GM23338 (cell line): ENCODE measurements around the gene BMPR1B. TPM values are rescaled to one million over a fixed set of nuclear protein-coding genes. Genes with fewer than 3 reads are reported as not detected.

ENCODE experiments used
- ATAC-seq: fragments of 200-7000 bp; cut with Tn5 transposase; 3 replicates; pipeline ENCODE4 v1.9.1; 2020
- DNase-seq: peaks from one replicate; pipeline ENCODE4 v3.0.0-alpha.2; 2015; ENCODE audit warnings: low spot score
- H2AFZ ChIP-seq: fragments of 200-600 bp; sonication (generic); 2 replicates; pipeline ENCODE4 v1.8.0; 2016; ENCODE audit warnings: antibody characterized with exemption, mild to moderate bottlenecking, moderate library complexity
- H3F3A ChIP-seq: fragments of 200-600 bp; sonication (generic); replicated peaks from 2 replicates; pipeline ENCODE4 v1.8.0; 2017; ENCODE audit warnings: antibody characterized with exemption, mixed run types, low read depth
- H3K27ac ChIP-seq: fragments of 200-600 bp; sonication (generic); 2 replicates; pipeline ENCODE4 v1.6.1; 2016; ENCODE audit warnings: low read depth
- H3K27me3 ChIP-seq: fragments of 200-600 bp; sonication (generic); 2 replicates; pipeline ENCODE4 v1.8.0; 2016; ENCODE audit warnings: mild to moderate bottlenecking, mixed run types, moderate library complexity; ENCODE audit not compliant: insufficient read depth
- H3K36me3 ChIP-seq: fragments of 200-600 bp; sonication (generic); 2 replicates; pipeline ENCODE4 v1.8.0; 2016; ENCODE audit warnings: mild to moderate bottlenecking; ENCODE audit not compliant: insufficient read depth
- H3K4me1 ChIP-seq: fragments of 200-600 bp; sonication (generic); 2 replicates; pipeline ENCODE4 v1.8.0; 2016; ENCODE audit warnings: mild to moderate bottlenecking, moderate library complexity; ENCODE audit not compliant: insufficient read depth
- H3K4me2 ChIP-seq: fragments of 200-600 bp; sonication (generic); 2 replicates; pipeline ENCODE4 v1.7.1; 2017; ENCODE audit warnings: mixed run types
- H3K4me3 ChIP-seq: fragments of 200-600 bp; sonication (generic); 2 replicates; pipeline ENCODE4 v1.6.1; 2016; ENCODE audit warnings: mixed run types
- H3K79me2 ChIP-seq: fragments of 200-600 bp; sonication (generic); replicated peaks from 2 replicates; pipeline ENCODE4 v1.8.0; 2017; ENCODE audit warnings: mild to moderate bottlenecking; ENCODE audit not compliant: insufficient read depth
- H3K9me2 ChIP-seq: fragments of 200-600 bp; sonication (generic); 2 replicates; pipeline ENCODE4 v1.8.0; 2017; ENCODE audit not compliant: insufficient read depth
- H4K20me1 ChIP-seq: fragments of 200-600 bp; sonication (generic); replicated peaks from 2 replicates; pipeline ENCODE4 v1.8.0; 2017; ENCODE audit warnings: mild to moderate bottlenecking; ENCODE audit not compliant: insufficient read depth
- H3K27ac Mint-ChIP-seq: 2 replicates; pipeline ENCODE4 v1.8.0; 2020; ENCODE audit warnings: inconsistent platforms, mild to moderate bottlenecking, moderate library complexity, mixed read lengths
- H3K27me3 Mint-ChIP-seq: 3 replicates; pipeline ENCODE4 v1.8.0; 2022; ENCODE audit warnings: low read depth, mild to moderate bottlenecking, moderate library complexity, mixed read lengths, inconsistent platforms; ENCODE audit not compliant: insufficient read depth, poor library complexity
- H3K36me3 Mint-ChIP-seq: 3 replicates; pipeline ENCODE4 v1.8.0; 2021; ENCODE audit warnings: low read depth, mild to moderate bottlenecking, inconsistent platforms, moderate library complexity, mixed read lengths
- H3K4me1 Mint-ChIP-seq: 3 replicates; pipeline ENCODE4 v1.8.0; 2020; ENCODE audit warnings: mild to moderate bottlenecking, inconsistent platforms, mixed read lengths
- H3K4me3 Mint-ChIP-seq: 3 replicates; pipeline ENCODE4 v1.8.0; 2021; ENCODE audit warnings: moderate library complexity, mild to moderate bottlenecking, inconsistent platforms, mixed read lengths
- H3K9me3 Mint-ChIP-seq: 3 replicates; pipeline ENCODE4 v1.8.0; 2020; ENCODE audit warnings: moderate library complexity, mild to moderate bottlenecking, inconsistent platforms, mixed read lengths
- EZH2phosphoT487 ChIP-seq: fragments of 200-600 bp; sonication (generic); IDR thresholded peaks from one replicate; pipeline ENCODE4 v1.8.1; 2018; ENCODE audit warnings: antibody characterized with exemption; ENCODE audit not compliant: unreplicated experiment
- POLR2AphosphoS5 ChIP-seq: IDR thresholded peaks from 2 replicates; pipeline ENCODE4 v1.6.1; 2016; ENCODE audit warnings: antibody characterized with exemption, low read depth
- REST ChIP-seq: IDR thresholded peaks from one replicate; pipeline ENCODE4 v1.6.1; 2018; ENCODE audit warnings: antibody characterized with exemption; ENCODE audit not compliant: unreplicated experiment
- STAT1 ChIP-seq: IDR thresholded peaks from one replicate; pipeline ENCODE4 v1.6.1; 2016; ENCODE audit warnings: antibody characterized with exemption; ENCODE audit not compliant: unreplicated experiment
- ZNF114 ChIP-seq: fragments of 250-450 bp; sonication (Bioruptor Pico); IDR thresholded peaks from 2 replicates; pipeline ENCODE4 v1.5.0; 2020; ENCODE audit warnings: mild to moderate bottlenecking, moderate library complexity
- polyA plus RNA-seq: library from polyadenylated mRNA; unstranded; fragments of >200 nt; fragmentation: Nextera tagmentation; extraction: Ambion mirVana; gene quantifications from 2 replicates; pipeline ENCODE4 v1.2.1, GENCODE V29; 2016
- total RNA-seq: library from RNA; depleted of rRNA; stranded (reverse); fragments of >200 nt; shearing (Covaris generic); gene quantifications from 2 replicates; pipeline ENCODE4 v1.2.3, GENCODE V29; 2014
- TF ChIP-seq, protein P1 (sequence below), 2 experiments: fragments of 200-600 bp in 1 of 2; sonication (generic) in 1 of 2; conservative IDR thresholded peaks; 2 replicates each; pipeline versions ENCODE4 v1.5.1 to v1.6.1; 2016 to 2017; ENCODE audit warnings: antibody characterized with exemption in 2 of 2, low read depth in 2 of 2, mild to moderate bottlenecking in 2 of 2, moderate library complexity in 1 of 2

BMPR1B gene
- total and polyA plus RNA-seq, 2 experiments from 2014 or later = 0.48 to 1.0 TPM

- no peak overlapping the region for H3K27ac Mint-ChIP-seq
These were observed 259.7 kb downstream of the BMPR1B start for GRCh38 chr4:95017305-95018064.

More at GRCh38 chr4:95017305-95018064, 259.7 kb downstream of the BMPR1B start:
- DNase-seq = no peak
- no peaks in the 10 kb centered on the region for H3K4me1 ChIP-seq
- no peaks in the 10 kb centered on the region for H4K20me1 ChIP-seq
- Mint-ChIP-seq H3K27me3 (peaks cover 2% of the 10 kb centered on the region), H3K4me1 (no peaks in the 10 kb centered on the region; the same call in 2 of the 3 replicates), H3K9me3 (no peaks in the 10 kb centered on the region), H3K36me3 (no peaks in the 10 kb centered on the region), H3K4me3 (no peak overlapping the region)
- TF ChIP-seq REST (no peak), EZH2phosphoT487 (no peak), ZNF114 (CRISPR knock-in tag) (no peak), STAT1 (no peak), POLR2AphosphoS5 (no peak)
- TF ChIP-seq, protein P1, sequence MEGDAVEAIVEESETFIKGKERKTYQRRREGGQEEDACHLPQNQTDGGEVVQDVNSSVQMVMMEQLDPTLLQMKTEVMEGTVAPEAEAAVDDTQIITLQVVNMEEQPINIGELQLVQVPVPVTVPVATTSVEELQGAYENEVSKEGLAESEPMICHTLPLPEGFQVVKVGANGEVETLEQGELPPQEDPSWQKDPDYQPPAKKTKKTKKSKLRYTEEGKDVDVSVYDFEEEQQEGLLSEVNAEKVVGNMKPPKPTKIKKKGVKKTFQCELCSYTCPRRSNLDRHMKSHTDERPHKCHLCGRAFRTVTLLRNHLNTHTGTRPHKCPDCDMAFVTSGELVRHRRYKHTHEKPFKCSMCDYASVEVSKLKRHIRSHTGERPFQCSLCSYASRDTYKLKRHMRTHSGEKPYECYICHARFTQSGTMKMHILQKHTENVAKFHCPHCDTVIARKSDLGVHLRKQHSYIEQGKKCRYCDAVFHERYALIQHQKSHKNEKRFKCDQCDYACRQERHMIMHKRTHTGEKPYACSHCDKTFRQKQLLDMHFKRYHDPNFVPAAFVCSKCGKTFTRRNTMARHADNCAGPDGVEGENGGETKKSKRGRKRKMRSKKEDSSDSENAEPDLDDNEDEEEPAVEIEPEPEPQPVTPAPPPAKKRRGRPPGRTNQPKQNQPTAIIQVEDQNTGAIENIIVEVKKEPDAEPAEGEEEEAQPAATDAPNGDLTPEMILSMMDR (conservative IDR thresholded peaks at IDR 0.05; ENCODE audit: low read depth in 2 of 2) = no peak
- no peak overlapping the region for H2AFZ ChIP-seq
- no peak overlapping the region for H3K27ac ChIP-seq
- no peak overlapping the region for H3K4me2 ChIP-seq
- no peaks in the 10 kb centered on the region for H3F3A ChIP-seq
- no peak overlapping the region for H3K4me3 ChIP-seq
- H3K79me2 ChIP-seq = no peaks in the 10 kb centered on the region
- H3K36me3 ChIP-seq = no peaks in the 10 kb centered on the region
- H3K9me2 ChIP-seq = no peaks in the 10 kb centered on the region
- H3K27me3 ChIP-seq = no peaks in the 10 kb centered on the region
- no peak for ATAC-seq
